HepG2 (cell line): ENCODE data around the gene PC. TPM values are rescaled to one million over a fixed set of nuclear protein-coding genes. Genes with fewer than 3 reads are reported as not detected.

Source experiments
- EEA1 ChIP-seq: sonication (generic); formaldehyde crosslinking; IDR thresholded peaks from 2 replicates; pipeline ENCODE4 v1.5.1; 2020; ENCODE audit warnings: mild to moderate bottlenecking, missing genetic modification reagents, borderline replicate concordance
- MAFK ChIP-seq, 2 experiments: IDR thresholded peaks in 1 of 2; conservative IDR thresholded peaks in 1 of 2; 2 replicates each; pipeline ENCODE4 v1.6.1; 2011; ENCODE audit warnings: improper control_type of control experiment in 2 of 2, low read length in 2 of 2
- MED8 ChIP-seq: sonication (generic); formaldehyde crosslinking; IDR thresholded peaks from 2 replicates; pipeline ENCODE4 v1.8.1; 2023; ENCODE audit warnings: mild to moderate bottlenecking, missing genetic modification reagents; ENCODE audit not compliant: insufficient replicate concordance
- MEIS2 ChIP-seq: sonication (generic); formaldehyde crosslinking; IDR thresholded peaks from 2 replicates; pipeline ENCODE4 v1.9.0; 2021; ENCODE audit warnings: mild to moderate bottlenecking, missing genetic modification reagents
- MXD4 ChIP-seq: IDR thresholded peaks from 2 replicates; pipeline ENCODE4 v1.6.1; 2016; ENCODE audit warnings: mild to moderate bottlenecking, missing biosample characterization, missing genetic modification reagents
- NFATC3 ChIP-seq: sonication (generic); formaldehyde crosslinking; IDR thresholded peaks from 2 replicates; pipeline ENCODE4 v1.5.1; 2020; ENCODE audit warnings: mild to moderate bottlenecking, missing genetic modification reagents
- NKX3-1 ChIP-seq: sonication (generic); formaldehyde crosslinking; IDR thresholded peaks from 2 replicates; pipeline ENCODE4 v1.5.0; 2020; ENCODE audit warnings: missing genetic modification reagents
- NR1H2 ChIP-seq: sonication (generic); formaldehyde crosslinking; IDR thresholded peaks from 2 replicates; pipeline ENCODE4 v1.8.1; 2022; ENCODE audit warnings: low read depth, missing genetic modification reagents, borderline replicate concordance
- SALL2 ChIP-seq: sonication (generic); formaldehyde crosslinking; IDR thresholded peaks from 2 replicates; pipeline ENCODE4 v1.8.1; 2023; ENCODE audit warnings: mild to moderate bottlenecking, missing genetic modification reagents, inconsistent platforms
- SKI ChIP-seq: fragments of 450-650 bp; IDR thresholded peaks from one replicate; pipeline ENCODE4 v1.6.1; 2018; ENCODE audit warnings: mild to moderate bottlenecking; ENCODE audit not compliant: partially characterized antibody
- TAF15 ChIP-seq: fragments of 200-400 bp; formaldehyde crosslinking; IDR thresholded peaks from one replicate; pipeline ENCODE4 v1.6.1; 2018; ENCODE audit warnings: mild to moderate bottlenecking, low read depth, low read length; ENCODE audit not compliant: poor library complexity, severe bottlenecking
- TMF1 ChIP-seq: sonication (generic); formaldehyde crosslinking; IDR thresholded peaks from 2 replicates; pipeline ENCODE4 v1.8.1; 2022; ENCODE audit warnings: low read depth, missing genetic modification reagents
- USF2 ChIP-seq, 2 experiments: sonication (generic) in 1 of 2; formaldehyde crosslinking in 1 of 2; IDR thresholded peaks; 2 replicates each; pipeline versions ENCODE4 v1.5.1 to v1.6.1; 2011 to 2020; ENCODE audit warnings: borderline replicate concordance in 1 of 2, low read depth in 1 of 2, low read length in 1 of 2, mild to moderate bottlenecking in 1 of 2, missing genetic modification reagents in 1 of 2, moderate library complexity in 1 of 2
- WIZ ChIP-seq: sonication (generic); formaldehyde crosslinking; IDR thresholded peaks from 2 replicates; pipeline ENCODE4 v1.5.1; 2020; ENCODE audit warnings: mild to moderate bottlenecking, missing genetic modification reagents
- XBP1 ChIP-seq: sonication (generic); formaldehyde crosslinking; IDR thresholded peaks from 2 replicates; pipeline ENCODE4 v1.5.0; 2020; ENCODE audit warnings: missing genetic modification reagents
- ZNF207 ChIP-seq: fragments of 450-650 bp; IDR thresholded peaks from 2 replicates; pipeline ENCODE4 v1.6.1; 2016; ENCODE audit warnings: antibody characterized with exemption, borderline replicate concordance
- ZNF430 ChIP-seq: sonication (generic); formaldehyde crosslinking; IDR thresholded peaks from 2 replicates; pipeline ENCODE4 v1.9.0; 2021; ENCODE audit warnings: mild to moderate bottlenecking, missing genetic modification reagents
- ZNF543 ChIP-seq: sonication (generic); formaldehyde crosslinking; IDR thresholded peaks from 2 replicates; pipeline ENCODE4 v1.4.0; 2020; ENCODE audit warnings: mild to moderate bottlenecking, missing genetic modification reagents
- ZNF570 ChIP-seq: sonication (generic); formaldehyde crosslinking; IDR thresholded peaks from 2 replicates; pipeline ENCODE4 v1.4.0; 2020; ENCODE audit warnings: mild to moderate bottlenecking, missing genetic modification reagents, borderline replicate concordance
- ZNF691 ChIP-seq: sonication (generic); formaldehyde crosslinking; IDR thresholded peaks from 2 replicates; pipeline ENCODE4 v1.4.0; 2020; ENCODE audit warnings: missing genetic modification reagents, low read depth, mild to moderate bottlenecking, borderline replicate concordance
- ZNF710 ChIP-seq: sonication (generic); formaldehyde crosslinking; IDR thresholded peaks from 2 replicates; pipeline ENCODE4 v1.5.0; 2020; ENCODE audit warnings: mild to moderate bottlenecking, missing genetic modification reagents, borderline replicate concordance
- ZNF746 ChIP-seq: sonication (generic); formaldehyde crosslinking; IDR thresholded peaks from 2 replicates; pipeline ENCODE4 v1.8.0; 2022; ENCODE audit warnings: mild to moderate bottlenecking, missing genetic modification reagents
- ZNF75D ChIP-seq: sonication (generic); formaldehyde crosslinking; IDR thresholded peaks from 2 replicates; pipeline ENCODE4 v1.8.1; 2023; ENCODE audit warnings: missing genetic modification reagents, mild to moderate bottlenecking, borderline replicate concordance
- ZNF761 ChIP-seq: sonication (generic); formaldehyde crosslinking; conservative IDR thresholded peaks from 2 replicates; pipeline ENCODE4 v1.4.0; 2020; ENCODE audit warnings: mild to moderate bottlenecking, missing genetic modification reagents
- ZZZ3 ChIP-seq: sonication (generic); formaldehyde crosslinking; IDR thresholded peaks from 2 replicates; pipeline ENCODE4 v1.4.0; 2020; ENCODE audit warnings: missing genetic modification reagents, mild to moderate bottlenecking, borderline replicate concordance
- polyA plus RNA-seq, 8 experiments: library from polyadenylated mRNA; depleted of rRNA in 3 of 8; stranded (reverse) in 7 of 8; unstranded in 1 of 8; fragments of >200 nt; fragmentation: Illumina TruSeq in 4 of 8; extraction: Trizol in 4 of 8; gene quantifications; 2 replicates each; pipeline versions ENCODE4 v1.2.1 to v1.2.3, GENCODE V29; 2011 to 2016; ENCODE audit warnings: low read depth in 4 of 8, missing spikeins in 1 of 8, mixed read lengths in 1 of 8; ENCODE audit not compliant: insufficient read depth in 1 of 8
- total RNA-seq, 5 experiments: library from RNA; depleted of rRNA; stranded (reverse); fragments of >200 nt; fragmentation: Illumina TruSeq; extraction: Trizol; gene quantifications; 2 replicates each; pipeline ENCODE4 v1.2.3, GENCODE V29; 2016; ENCODE audit warnings: low read depth in 1 of 5

The PC gene
- total and polyA plus RNA-seq, 2 of the 13 experiments (the other 11 are each of a cell fraction or from before 2014, with no cell fraction given): 29.0 to 39.0 TPM

- no peak for TF ChIP-seq TAF15
- no peak for TF ChIP-seq ZZZ3 (CRISPR knock-in tag)
- no peak for TF ChIP-seq ZNF543 (CRISPR knock-in tag)
- TF ChIP-seq ZNF430 (CRISPR knock-in tag): peak; percentile 59; the same call in 1 of the 2 replicates
- no peak for TF ChIP-seq NR1H2
- no peak for TF ChIP-seq USF2 (IDR thresholded peaks at IDR 0.05; ENCODE audit: low read depth, low read length)
- TF ChIP-seq USF2 (CRISPR knock-in tag; IDR thresholded peaks at IDR 0.05; ENCODE audit: borderline replicate concordance): no peak
- TF ChIP-seq ZNF691 (CRISPR knock-in tag): peak; percentile 29; the same call in 1 of the 2 replicates
- TF ChIP-seq MAFK (conservative IDR thresholded peaks at IDR 0.05 in 1 of 2, IDR thresholded peaks at IDR 0.05 in 1 of 2; ENCODE audit: low read length in 2 of 2): no peak
- no peak for TF ChIP-seq EEA1
- TF ChIP-seq MXD4 (CRISPR knock-in tag): no peak
- TF ChIP-seq TMF1: no peak; the same call in 1 of the 2 replicates
- no peak for TF ChIP-seq ZNF207
- no peak for TF ChIP-seq WIZ (CRISPR knock-in tag)
- TF ChIP-seq XBP1: no peak
- no peak for TF ChIP-seq ZNF761 (CRISPR knock-in tag)
- TF ChIP-seq ZNF570: no peak
- TF ChIP-seq ZNF710 (CRISPR knock-in tag): peak; percentile 91
- no peak for TF ChIP-seq NKX3-1 (CRISPR knock-in tag)
- peak; percentile 45; the same call in 1 of the 2 replicates for TF ChIP-seq NFATC3 (CRISPR knock-in tag)
- no peak for TF ChIP-seq ZNF75D (CRISPR knock-in tag)
- no peak for TF ChIP-seq SALL2
- TF ChIP-seq MEIS2 (CRISPR knock-in tag): peak; percentile 77
- TF ChIP-seq MED8: no peak
- TF ChIP-seq SKI: peak; percentile 61
- TF ChIP-seq ZNF746 (CRISPR knock-in tag): peak; percentile 87; the same call in 1 of the 2 replicates
These were observed 12.7 kb upstream of the PC start (continued) for GRCh38 chr11:66970807-66971442.
